B cell (primary cell): Measurements from ENCODE around the gene ARFIP2. TPM values are rescaled to one million over a fixed set of nuclear protein-coding genes. Genes with fewer than 3 reads are reported as not detected.

Experiments used
- ATAC-seq: fragments of 200-7000 bp; cut with Tn5 transposase; one replicate; pipeline ENCODE4 v1.10.0; 2021; ENCODE audit warnings: low read depth, mild to moderate bottlenecking, moderate number of reproducible peaks, moderate library complexity
- CTCF ChIA-PET: fragments of 350-600 bp; sonication (Branson Sonifier 250); formaldehyde crosslinking; loops from one replicate; lab custom pipeline; 2021; ENCODE audit warnings: antibody characterized with exemption, inconsistent platforms; lab: Charles Lee
- POLR2A ChIA-PET: fragments of 350-600 bp; sonication (Branson Sonifier 250); formaldehyde crosslinking; loops from one replicate; lab custom pipeline; 2021; ENCODE audit warnings: antibody characterized with exemption; lab: Charles Lee
- DNase-seq: peaks from one replicate; pipeline ENCODE4 v3.0.0; 2013
- H2AFZ ChIP-seq: 2 replicates; pipeline ENCODE4 v1.6.1; 2012; ENCODE audit warnings: mild to moderate bottlenecking, low read depth, low read length; ENCODE audit not compliant: insufficient read depth, poor library complexity, severe bottlenecking
- H3K27ac ChIP-seq, 2 donors: 1 replicate in 1 of 2; 2 replicates in 1 of 2; pipeline ENCODE4 v1.5.1; 2012 to 2013; ENCODE audit warnings: low read length in 2 of 2, mild to moderate bottlenecking in 2 of 2, moderate library complexity in 1 of 2
- H3K27me3 ChIP-seq, 4 experiments: fragments of 200-600 bp in 1 of 4; sonication (generic) in 1 of 4; replicated peaks in 1 of 4; 1 replicate in 2 of 4; 2 replicates in 2 of 4; pipeline versions ENCODE4 v1.6.1 to v1.7.0; 2013 to 2016; ENCODE audit warnings: low read length in 3 of 4, mild to moderate bottlenecking in 2 of 4, mixed read lengths in 1 of 4, moderate library complexity in 1 of 4; ENCODE audit not compliant: insufficient read depth in 4 of 4, control insufficient read depth in 3 of 4; ENCODE audit errors: control extremely low read depth in 1 of 4
- H3K36me3 ChIP-seq, 2 experiments: replicated peaks in 1 of 2; 1 replicate in 1 of 2; 2 replicates in 1 of 2; pipeline versions ENCODE4 v1.6.1 to v1.7.1; 2013; ENCODE audit warnings: low read length in 1 of 2; ENCODE audit not compliant: insufficient read depth in 2 of 2, control insufficient read depth in 1 of 2; ENCODE audit errors: control extremely low read depth in 1 of 2, extremely low read depth in 1 of 2
- H3K4me1 ChIP-seq, 2 donors: fragments of 200-600 bp in 1 of 2; sonication (generic) in 1 of 2; 1 replicate in 1 of 2; 2 replicates in 1 of 2; pipeline versions ENCODE4 v1.5.1 to v1.6.1; 2013 to 2017; ENCODE audit warnings: low read length in 2 of 2; ENCODE audit not compliant: control insufficient read depth in 2 of 2, insufficient read depth in 2 of 2
- H3K4me2 ChIP-seq: replicated peaks from 2 replicates; pipeline ENCODE3; 2012; ENCODE audit warnings: mild to moderate bottlenecking, low read depth, low read length; ENCODE audit not compliant: poor library complexity, severe bottlenecking
- H3K4me3 ChIP-seq, 5 experiments: fragments of 200-600 bp in 1 of 5; sonication (generic) in 1 of 5; 1 replicate in 3 of 5; 2 replicates in 2 of 5; pipeline versions ENCODE4 v1.5.1 to v1.7.0; 2011 to 2016; ENCODE audit warnings: low read length in 4 of 5, mild to moderate bottlenecking in 4 of 5, low read depth in 2 of 5, control low read depth in 1 of 5, moderate library complexity in 1 of 5; ENCODE audit not compliant: insufficient read depth in 1 of 5; ENCODE audit errors: control extremely low read depth in 1 of 5, extremely low read depth in 1 of 5
- H3K79me2 ChIP-seq: fragments of 200-600 bp; sonication (generic); one replicate; pipeline ENCODE4 v1.6.0; 2016; ENCODE audit warnings: low read length; ENCODE audit not compliant: control insufficient read depth, insufficient read depth
- H3K9ac ChIP-seq: fragments of 200-600 bp; sonication (generic); 2 replicates; pipeline ENCODE4 v1.6.1; 2017; ENCODE audit warnings: mild to moderate bottlenecking, low read length, moderate library complexity
- H3K9me3 ChIP-seq, 3 donors: one replicate each; pipeline versions ENCODE4 v1.6.1 to v1.7.1; 2013; ENCODE audit warnings: low read length in 2 of 3; ENCODE audit not compliant: control insufficient read depth in 2 of 3, insufficient read depth in 1 of 3; ENCODE audit errors: control extremely low read depth in 1 of 3
- H4K20me1 ChIP-seq: 2 replicates; pipeline ENCODE4 v1.6.0; 2012; ENCODE audit warnings: mild to moderate bottlenecking, low read length; ENCODE audit not compliant: insufficient read depth, control insufficient read depth, poor library complexity, severe bottlenecking
- H3K27ac Mint-ChIP-seq: one replicate; pipeline ENCODE4 v1.8.0; 2021; ENCODE audit warnings: mixed read lengths
- H3K27me3 Mint-ChIP-seq: one replicate; pipeline ENCODE4 v1.8.0; 2021; ENCODE audit warnings: mixed read lengths
- H3K4me1 Mint-ChIP-seq: one replicate; pipeline ENCODE4 v1.8.0; 2021; ENCODE audit warnings: mixed read lengths
- H3K4me3 Mint-ChIP-seq: one replicate; pipeline ENCODE4 v1.8.0; 2021; ENCODE audit warnings: mixed read lengths
- H3K9me3 Mint-ChIP-seq: one replicate; pipeline ENCODE4 v1.8.0; 2022; ENCODE audit warnings: mixed read lengths; ENCODE audit not compliant: insufficient read depth
- EZH2 ChIP-seq: IDR thresholded peaks from 2 replicates; pipeline ENCODE4 v1.6.1; 2012; ENCODE audit warnings: borderline replicate concordance, low read depth, mild to moderate bottlenecking, moderate library complexity, low read length; ENCODE audit not compliant: insufficient read depth, poor library complexity, severe bottlenecking
- WGBS: methylation state at CpG from one replicate; pipeline ENCODE4 v1.1.5; 2013; ENCODE audit warnings: missing lambda C conversion rate; ENCODE audit not compliant: insufficient coverage; 5-methylcytosine and 5-hydroxymethylcytosine counted together
- intact Hi-C: fragments of 100-400 bp; cut with micrococcal nuclease; formaldehyde crosslinking; loops from one replicate; pipeline ENCODE4 v1.10.0; 2022
- polyA plus RNA-seq: library from polyadenylated mRNA; depleted of rRNA; stranded (reverse); fragments of >200 nt; gene quantifications from 2 replicates; pipeline ENCODE4 v1.2.3, GENCODE V29; 2012
- total RNA-seq, 2 donors: library from RNA; stranded (reverse); fragments of 120-200 nt in 1 of 2; gene quantifications; 1 replicate in 1 of 2; 2 replicates in 1 of 2; pipeline versions ENCODE4 v1.2.3 to v1.2.4, GENCODE V29; 2013 to 2022
- TF ChIP-seq, protein P1 (sequence below): fragments of 200-600 bp; IDR thresholded peaks from one replicate; pipeline ENCODE4 v1.8.0; 2022; ENCODE audit warnings: antibody characterized with exemption, mild to moderate bottlenecking

ARFIP2 gene
- total and polyA plus RNA-seq, 2 donors (not counting 1 experiment from before 2014, with no cell fraction given) = 47.5 to 54.5 TPM

DNA sequence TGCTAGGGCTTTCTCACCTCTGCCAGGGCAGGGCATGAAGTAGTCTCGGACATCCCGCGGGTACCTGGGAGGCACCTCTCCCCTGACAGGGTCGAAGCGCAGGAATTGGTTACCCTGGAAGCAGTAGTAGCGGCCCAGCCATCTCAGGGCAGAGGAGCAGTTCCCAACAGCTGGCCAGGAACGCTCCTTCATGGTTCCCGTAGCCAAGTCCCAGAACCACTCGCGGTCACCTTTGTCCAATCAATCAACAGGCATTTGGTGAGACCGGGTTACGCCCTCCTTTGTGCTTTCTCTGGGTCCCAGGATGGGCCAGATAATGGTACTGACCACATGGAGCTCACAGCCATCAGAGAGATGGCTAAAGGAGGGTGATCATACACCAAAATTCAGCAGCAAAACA is 43.7 kb downstream of the ARFIP2 start:
- no peak overlapping the region for H2AFZ ChIP-seq
- H3K27ac Mint-ChIP-seq = no peak overlapping the region
- no peak overlapping the region for H3K4me2 ChIP-seq

DNA sequence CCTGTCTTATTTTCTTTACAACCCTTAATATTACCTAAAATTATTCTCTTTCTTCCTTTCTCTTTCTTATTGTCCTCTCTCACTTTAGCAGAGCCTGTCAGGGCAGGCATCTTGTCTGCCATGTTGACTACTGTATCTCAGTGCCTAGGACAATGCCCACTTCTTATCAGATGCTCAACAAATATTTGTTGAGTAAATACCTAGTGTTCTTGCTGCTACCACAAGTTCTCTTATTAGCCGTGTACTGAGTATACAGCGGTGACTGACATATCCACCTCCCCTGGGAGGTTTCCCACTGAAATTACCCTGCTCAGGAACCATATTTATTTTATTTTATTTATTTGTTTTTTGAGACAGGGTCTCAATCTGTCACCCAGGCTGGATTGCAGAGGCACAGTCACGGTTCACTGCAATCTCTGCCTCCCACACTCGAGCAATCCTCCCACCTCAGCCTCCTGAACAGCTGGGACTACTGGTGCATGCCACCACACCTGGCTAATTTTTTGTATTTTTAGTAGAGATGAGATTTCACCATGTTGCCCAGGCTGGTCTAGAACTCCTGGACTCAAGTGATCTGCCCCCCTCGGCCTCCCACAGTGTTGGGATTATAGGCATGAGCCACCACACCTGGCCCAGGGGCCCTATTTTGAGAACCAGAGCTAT is 47.0 kb downstream of the ARFIP2 start:
- no peak overlapping the region for H3K4me3 Mint-ChIP-seq
- WGBS = no CpG with 5 or more reads among the region's 5 CpGs
- H3K27ac Mint-ChIP-seq = no peak overlapping the region
- Histone ChIP-seq H3K4me3 (no peak overlapping the region), H3K4me2 (no peak overlapping the region), H3K9me3 (no peaks in the 10 kb centered on the region), H4K20me1 (no peaks in the 10 kb centered on the region), H3K4me1 (peaks cover 16 to 23% of the 10 kb centered on the region in 2 donors), H2AFZ (no peak overlapping the region), H3K36me3 (no peaks in the 10 kb centered on the region), H3K27ac (no peak overlapping the region), H3K27me3 (no peaks in the 10 kb centered on the region), H3K9ac (no peak overlapping the region), H3K79me2 (no peaks in the 10 kb centered on the region)
- ChIA-PET POLR2A (no interaction called here), CTCF (interaction anchor here (1.7 to 2.6 kb wide), 3 partner anchors 9 to 55 kb away, joined by 8 to 12 read pairs (median 9); no protein-coding TSS in a partner anchor)
- intact Hi-C loops = no loop called here
- peaks cover 12% of the 10 kb centered on the region for H3K4me1 Mint-ChIP-seq
- no peaks in the 10 kb centered on the region for H3K27me3 Mint-ChIP-seq
- DNase-seq (no peak), ATAC-seq (no peak)
- no peak for TF ChIP-seq EZH2
- TF ChIP-seq, protein P1, sequence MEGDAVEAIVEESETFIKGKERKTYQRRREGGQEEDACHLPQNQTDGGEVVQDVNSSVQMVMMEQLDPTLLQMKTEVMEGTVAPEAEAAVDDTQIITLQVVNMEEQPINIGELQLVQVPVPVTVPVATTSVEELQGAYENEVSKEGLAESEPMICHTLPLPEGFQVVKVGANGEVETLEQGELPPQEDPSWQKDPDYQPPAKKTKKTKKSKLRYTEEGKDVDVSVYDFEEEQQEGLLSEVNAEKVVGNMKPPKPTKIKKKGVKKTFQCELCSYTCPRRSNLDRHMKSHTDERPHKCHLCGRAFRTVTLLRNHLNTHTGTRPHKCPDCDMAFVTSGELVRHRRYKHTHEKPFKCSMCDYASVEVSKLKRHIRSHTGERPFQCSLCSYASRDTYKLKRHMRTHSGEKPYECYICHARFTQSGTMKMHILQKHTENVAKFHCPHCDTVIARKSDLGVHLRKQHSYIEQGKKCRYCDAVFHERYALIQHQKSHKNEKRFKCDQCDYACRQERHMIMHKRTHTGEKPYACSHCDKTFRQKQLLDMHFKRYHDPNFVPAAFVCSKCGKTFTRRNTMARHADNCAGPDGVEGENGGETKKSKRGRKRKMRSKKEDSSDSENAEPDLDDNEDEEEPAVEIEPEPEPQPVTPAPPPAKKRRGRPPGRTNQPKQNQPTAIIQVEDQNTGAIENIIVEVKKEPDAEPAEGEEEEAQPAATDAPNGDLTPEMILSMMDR = no peak
- no peaks in the 10 kb centered on the region for H3K9me3 Mint-ChIP-seq

More for the DNA sequence above, 43.7 kb downstream of the ARFIP2 start:
- no peak overlapping the region for H3K4me3 Mint-ChIP-seq
- Histone ChIP-seq H3K4me1 (peaks cover 16 to 23% of the 10 kb centered on the region in 2 donors), H3K4me3 (no peak overlapping the region), H3K79me2 (no peaks in the 10 kb centered on the region), H3K36me3 (no peaks in the 10 kb centered on the region), H3K27me3 (no peaks in the 10 kb centered on the region), H3K27ac (no peak overlapping the region), H3K9ac (no peak overlapping the region), H3K9me3 (no peaks in the 10 kb centered on the region), H4K20me1 (no peaks in the 10 kb centered on the region)
- WGBS = 97% methylated on average over 12 of the region's 12 CpGs
- H3K27me3 Mint-ChIP-seq = no peaks in the 10 kb centered on the region
- DNase-seq (no peak), ATAC-seq (no peak)
- ChIA-PET CTCF (interaction anchor here (0.6 to 14.4 kb wide), 4 partner anchors 11 to 58 kb away, joined by 3 to 536 read pairs (median 3); no protein-coding TSS in a partner anchor), POLR2A (no interaction called here)
- H3K9me3 Mint-ChIP-seq = no peaks in the 10 kb centered on the region
- intact Hi-C loops = no loop called here
- no peak for TF ChIP-seq EZH2
- TF ChIP-seq, protein P1 = no peak
- peaks cover 12% of the 10 kb centered on the region for H3K4me1 Mint-ChIP-seq
